ENCODE results near the gene SLC2A10.

The SLC2A10 gene

DNA sequence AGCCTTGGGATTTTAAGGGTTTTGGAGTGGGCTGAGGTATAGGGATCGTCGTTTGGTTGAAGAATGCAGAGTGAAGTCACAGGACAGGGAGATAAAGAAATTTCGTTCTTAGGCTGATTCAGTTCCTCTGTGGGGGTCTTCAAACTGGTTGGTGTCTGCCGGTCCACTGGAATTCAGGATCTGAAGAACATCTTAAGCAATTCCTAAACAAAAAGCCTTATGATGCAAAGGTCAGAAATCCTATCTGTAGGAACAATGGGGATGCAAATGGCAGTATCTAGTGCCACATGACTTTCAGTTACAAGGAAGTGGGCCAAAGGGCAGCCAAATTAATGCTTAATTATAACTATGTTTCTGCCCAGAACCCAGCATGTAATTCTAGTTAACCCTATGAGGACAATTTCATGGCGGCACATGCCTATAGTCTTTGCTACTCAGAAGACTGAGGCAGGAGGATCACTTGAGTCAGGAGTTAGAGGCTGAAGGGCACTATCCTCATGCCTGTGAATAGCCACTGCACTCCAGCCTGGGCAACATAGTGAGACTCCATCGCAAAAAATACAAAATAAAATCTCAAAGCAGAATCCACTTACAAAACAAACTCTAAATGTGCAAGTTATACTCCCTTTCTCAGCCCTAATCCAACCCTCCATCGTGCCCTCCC, 4.6 kb upstream of the SLC2A10 start:
- DNase-seq, result no peak

DNA sequence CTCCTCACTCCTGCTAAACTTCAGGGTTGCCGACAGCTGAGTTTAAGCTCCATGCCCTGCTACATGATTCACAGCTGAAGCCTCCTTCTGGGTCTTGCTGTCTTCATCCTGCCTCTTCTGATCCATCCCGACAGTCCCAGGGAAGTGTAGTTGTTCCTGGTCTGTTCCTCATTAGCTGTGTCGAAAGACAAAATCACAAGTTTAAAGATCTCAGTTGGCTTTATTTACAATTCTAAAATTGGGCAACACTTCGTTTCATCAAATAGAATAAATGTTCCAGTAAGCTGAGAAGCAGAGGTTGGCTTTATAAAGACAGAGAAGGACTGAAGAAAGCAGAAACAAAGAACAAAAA, 4.1 kb upstream of the SLC2A10 start:
- no peak for DNase-seq

DNA sequence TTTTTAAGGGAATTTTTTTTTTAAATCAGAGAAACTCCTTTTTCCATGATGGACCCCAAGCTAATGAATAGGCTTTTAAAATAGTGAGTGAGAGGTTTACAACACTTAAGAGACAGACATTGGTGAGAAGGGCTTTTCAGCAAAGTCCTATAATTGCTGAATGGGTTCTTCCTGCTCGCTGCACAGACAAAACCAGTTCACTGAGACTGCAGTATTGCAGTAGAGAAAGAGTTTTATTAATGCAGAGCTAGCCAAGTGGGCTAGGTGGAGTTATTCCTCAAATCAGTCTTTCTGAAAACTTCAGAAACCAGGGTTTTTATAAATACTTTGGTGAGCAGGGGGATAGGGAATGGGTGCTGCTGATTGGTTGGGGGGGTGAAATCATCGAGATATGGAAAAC, 3.2 kb upstream of the SLC2A10 start:
- DNase-seq, result no peak

DNA sequence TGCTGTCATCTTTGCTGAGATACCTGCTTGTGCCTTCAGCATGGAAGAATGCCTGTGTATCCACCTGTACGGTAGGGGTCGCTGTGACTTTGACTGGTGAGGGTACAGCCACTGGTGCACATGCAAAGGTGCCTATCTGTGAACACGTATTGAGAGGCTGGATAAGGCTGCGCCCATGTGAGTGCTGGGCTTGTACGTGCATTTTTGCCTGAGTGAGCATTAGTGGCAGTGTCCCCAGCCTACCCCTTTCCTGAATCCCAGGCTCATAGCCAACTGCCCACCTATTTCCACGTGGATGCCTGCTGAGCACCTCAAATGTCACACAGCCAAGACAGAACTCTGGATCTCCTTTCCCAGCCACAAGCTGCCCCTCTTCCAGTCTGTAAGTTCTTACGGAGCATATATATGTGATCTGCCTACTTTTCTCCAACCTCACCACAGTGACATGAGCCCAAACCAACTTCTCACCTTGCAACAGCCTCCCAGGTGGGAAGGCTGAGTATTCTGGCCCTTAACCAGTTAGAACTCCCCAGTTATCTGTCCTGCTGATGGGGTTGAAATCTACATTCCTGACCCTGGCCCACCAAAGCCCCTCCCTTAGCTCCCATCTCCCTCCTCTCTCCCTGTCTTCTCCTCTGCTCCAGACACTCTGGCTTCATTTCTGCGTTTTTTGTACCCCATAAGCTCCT, 1.1 kb upstream of the SLC2A10 start:
- no peak for DNase-seq

DNA sequence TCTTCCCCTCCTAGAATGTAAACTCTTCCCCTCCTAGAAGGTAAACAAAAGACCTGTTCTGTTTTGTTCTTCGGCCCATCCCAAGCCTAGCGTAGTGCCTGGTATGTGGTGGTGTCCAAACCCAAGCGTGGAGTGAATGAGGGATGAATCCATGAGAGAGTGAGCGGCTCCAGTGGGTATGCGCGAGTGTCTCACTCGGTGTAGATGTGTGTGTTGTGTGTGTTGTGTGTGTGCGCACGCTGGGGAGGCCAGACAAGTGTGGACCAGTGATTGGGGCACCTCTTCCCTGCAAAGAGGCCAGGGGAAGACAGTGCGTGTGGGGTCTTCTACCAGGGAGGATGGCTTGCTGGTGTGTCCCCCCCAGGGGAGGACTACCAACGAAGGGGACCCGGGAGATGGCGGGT, 392 bp upstream of the SLC2A10 start:
- DNase-seq, result no peak

DNA sequence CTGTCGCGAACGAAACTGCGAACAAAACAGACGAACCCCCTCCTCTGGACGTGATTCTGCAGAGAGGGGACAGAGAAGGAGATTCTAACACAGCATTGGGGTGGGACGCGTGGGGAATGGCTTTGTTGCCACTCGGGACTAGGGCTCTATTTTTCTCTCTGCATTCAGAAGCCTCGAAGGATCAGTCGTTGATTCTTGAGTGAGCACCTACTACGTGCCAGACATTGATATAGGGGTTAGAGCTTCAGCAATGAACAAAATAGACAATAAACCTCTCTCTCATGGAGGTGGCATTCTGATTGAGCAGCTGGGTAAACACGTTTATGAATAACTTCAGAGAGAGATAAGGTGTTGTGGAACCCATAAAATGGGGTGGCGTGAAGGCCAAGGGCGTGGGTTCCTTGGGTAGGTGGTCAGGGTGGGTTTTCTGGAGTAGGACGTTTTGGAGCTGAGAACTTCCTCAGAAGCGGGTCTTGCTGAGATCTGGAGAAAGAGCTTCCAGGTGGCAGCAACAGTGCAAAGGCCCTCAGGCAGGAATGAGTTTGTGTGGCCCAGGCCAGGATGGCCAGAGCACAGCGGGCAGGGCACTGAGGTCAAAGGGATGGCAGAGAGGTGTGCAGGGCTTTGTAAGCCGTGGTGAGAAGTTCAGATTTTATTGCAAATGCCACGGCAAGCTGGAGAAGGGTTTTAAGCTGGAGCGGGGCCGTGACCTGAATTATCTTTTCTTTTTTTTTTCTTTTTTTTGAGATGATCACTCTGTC, 884 bp downstream of the SLC2A10 start:
- no peak for DNase-seq

DNA sequence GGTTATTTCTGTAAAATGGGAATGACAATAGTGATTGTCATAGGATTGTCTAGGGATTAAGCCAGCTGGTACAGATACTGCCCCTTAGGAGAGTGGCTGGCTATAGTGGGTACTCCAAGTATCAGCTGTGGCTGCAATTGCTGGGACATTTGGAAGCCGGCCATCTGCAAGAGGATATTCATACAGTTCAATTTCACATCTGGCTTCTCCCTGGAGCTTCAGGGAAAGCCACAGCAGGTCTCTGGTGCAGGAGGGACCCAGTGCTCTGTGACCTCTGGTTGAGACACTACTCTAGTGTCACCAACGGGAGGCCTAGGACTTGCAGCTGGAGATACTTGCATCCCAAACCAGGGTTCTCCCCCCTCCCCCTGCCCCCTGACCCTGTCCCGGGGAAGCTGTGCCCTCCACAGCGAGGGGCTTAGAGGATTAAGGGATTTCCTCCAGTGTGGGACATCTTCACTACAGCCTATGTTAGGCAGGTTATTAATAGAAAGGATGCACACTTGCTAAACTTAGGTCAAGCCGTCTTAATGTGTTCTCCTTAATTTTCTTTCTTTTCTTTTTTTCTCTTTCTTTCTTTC, 2.7 kb downstream of the SLC2A10 start:
- DNase-seq, result no peak

DNA sequence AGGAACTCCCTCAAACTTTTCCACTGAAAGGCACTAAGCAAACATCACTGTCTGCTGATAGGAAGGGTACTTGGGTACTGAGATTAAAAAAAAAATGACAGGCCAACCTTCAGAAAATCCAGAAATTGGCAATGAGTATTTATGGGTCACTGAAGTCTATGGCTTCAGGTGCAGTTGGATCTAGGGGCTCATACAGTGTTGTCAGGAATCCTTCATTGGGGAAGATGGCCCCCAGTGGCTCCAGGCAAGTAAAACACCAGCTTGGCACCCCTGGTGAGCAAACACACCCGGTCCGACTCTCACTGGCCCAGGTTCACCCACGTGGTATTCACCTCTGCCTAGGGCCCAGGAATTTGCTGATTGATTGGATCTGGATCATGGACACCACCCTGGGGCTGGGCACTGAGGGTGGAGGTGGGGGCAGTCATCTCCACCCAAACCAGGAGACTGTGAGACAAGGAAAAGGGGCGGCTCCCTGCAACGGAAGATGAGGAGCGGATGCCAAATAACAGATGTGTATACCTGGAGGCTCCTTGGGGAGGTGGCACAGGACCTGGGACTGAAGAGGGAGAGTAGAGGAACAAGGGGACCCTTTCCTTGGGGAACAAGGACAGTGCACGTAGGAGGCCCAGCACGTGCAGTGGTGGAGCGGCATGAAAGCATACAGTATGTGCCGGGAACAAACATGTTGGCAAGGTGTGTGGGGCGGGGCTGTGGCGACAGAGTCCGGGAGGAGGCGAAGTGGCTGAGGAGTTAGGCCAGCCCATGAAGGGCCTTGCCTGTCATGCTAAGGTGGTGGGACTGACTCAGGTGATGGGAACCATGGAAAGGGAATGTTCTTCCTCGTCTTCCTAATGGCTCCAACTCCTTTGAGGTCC, 4.7 kb downstream of the SLC2A10 start:
- no peak for DNase-seq

DNA sequence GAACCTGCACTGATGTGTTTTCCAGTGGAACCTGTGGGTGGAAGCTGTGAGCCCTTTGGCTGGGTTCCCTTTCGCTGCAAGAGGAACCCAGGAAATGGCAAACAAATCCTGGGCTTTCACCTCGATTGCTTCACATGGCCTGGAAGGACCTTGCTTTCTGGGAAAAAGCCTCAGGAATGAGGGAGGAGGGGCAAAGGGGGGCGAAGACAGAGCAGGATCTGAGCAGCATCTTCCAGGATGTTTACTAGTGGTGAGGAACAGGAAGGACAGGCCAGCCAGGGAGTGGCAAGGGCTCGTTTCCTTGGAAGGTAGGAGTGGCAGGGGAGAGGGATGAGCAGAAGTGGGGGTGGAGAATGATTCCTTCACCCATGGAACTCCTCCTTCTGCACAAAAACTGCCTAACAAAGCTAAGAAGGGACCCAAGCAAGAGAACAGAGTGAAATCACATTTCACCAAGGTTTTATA, 5.9 kb downstream of the SLC2A10 start:
- no peak for DNase-seq

DNA sequence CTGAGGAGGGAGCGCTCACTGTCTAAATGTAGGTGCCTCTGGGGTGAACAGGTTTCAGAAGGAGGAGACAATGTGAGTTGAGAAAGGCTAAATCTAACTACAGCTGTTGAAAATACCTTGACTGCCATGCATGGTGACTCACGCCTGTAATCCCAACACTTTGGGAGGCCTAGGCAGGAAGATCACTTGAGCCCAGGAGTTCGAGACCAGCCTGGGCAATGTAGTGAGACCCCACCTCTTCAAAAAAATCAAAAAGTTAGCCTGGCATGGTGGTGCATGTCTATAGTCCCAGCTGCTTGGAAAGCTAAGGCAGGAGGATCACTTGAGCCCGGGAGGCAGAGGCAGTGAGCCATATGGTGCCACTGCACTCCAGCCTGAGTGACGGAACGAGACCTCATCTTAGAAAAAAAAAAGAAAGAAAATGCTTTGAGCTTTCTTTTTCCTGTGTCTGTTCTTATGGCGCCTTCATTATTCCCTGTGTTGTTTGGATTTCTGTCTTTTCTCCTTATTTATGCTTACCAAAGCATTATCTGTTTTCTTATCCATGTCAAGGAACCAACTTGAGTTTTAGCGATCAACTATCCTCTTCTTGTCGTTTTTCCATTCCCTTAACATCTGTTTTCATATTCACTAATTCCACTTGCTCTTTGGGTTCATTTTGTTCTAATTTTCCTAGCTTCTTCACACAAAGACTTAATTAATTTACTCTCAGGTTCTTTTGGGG, 8.5 kb downstream of the SLC2A10 start:
- no peak for DNase-seq

DNA sequence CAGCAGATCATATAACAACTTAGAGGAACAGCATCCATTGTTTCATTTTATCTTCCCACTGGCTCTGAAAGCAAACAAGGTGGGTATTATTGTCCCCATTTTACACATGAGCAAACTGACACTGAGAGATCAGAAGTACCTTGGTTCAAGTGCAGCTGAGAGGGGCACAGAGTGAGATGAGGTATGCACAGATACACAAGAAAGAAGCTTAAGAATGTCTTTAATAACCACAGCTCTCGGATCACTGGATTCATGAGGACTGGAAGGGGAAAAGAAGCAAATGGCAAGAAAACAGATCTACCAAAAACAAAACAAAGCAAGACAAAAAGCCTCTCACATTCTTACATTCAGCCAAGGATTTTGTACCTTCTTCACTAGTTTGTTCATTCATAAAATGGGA, 10.6 kb downstream of the SLC2A10 start:
- DNase-seq, result no peak

DNA sequence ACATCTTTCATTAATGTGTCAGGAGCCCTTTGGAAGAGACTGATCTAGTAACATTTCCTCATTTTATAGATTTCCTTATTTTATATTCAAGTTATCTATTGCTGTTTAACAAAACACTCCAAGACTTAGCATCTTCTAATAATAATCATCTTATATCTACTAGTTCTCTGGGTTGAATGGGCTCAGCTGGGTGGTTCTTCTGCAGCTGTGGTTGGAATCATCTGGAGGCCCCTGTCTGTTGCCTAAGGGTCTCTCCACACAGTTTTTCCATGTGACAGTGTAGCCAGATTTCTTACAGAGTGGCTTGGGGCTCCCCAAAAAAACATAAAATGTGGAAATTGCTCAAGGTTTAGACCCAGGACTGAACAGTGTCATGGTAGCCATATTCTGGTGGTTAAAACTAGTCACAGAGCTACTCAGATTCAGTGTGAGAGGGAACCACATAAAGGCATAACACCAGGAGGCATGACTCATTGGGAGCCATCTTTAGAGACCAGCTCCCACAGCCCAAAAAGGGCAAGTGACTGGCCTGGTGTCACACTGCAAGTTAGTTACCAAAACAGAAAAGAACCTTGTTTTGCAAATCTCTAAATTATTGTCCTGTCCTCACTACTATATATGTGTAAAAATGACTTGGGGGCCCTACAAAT, 11.5 kb downstream of the SLC2A10 start:
- no peak for DNase-seq

DNA sequence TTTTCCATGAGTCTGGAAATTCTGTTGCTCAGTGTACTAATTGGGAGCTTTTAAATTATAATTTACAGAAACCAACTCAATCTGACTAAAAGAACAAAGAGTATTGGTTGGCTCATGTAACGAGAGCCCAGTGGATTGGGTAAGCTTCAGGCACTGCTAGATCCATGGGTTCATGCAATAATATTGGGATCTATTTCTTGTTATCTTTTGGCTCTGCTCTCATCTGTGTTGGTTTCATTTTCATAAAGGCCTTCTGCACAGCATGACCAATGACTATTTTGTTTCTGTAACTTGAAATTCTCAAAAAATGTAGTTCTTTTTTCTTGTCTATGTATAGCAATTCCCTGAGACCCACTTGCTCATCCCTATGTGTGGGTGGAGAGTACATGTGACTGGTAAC, 12.0 kb downstream of the SLC2A10 start:
- DNase-seq, result no peak

DNA sequence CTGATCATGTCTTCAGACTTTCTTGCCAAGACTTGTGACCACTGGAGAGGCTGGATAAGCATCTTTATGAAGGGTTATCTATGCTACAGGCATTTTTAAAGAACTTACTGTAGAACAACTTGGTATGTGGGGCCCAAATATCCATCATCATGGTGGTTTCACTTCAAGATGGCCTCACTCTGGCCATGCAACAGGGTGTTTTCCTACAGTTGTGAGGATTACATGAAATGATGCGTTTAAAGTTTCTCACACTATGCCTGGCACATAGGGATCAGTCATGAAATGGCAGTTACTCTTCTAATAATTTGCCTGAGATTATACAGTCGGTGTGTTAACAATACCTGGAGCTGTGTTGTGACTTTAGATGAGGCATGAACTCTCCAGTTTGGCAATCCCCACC, 13.0 kb downstream of the SLC2A10 start:
- no peak for DNase-seq

DNA sequence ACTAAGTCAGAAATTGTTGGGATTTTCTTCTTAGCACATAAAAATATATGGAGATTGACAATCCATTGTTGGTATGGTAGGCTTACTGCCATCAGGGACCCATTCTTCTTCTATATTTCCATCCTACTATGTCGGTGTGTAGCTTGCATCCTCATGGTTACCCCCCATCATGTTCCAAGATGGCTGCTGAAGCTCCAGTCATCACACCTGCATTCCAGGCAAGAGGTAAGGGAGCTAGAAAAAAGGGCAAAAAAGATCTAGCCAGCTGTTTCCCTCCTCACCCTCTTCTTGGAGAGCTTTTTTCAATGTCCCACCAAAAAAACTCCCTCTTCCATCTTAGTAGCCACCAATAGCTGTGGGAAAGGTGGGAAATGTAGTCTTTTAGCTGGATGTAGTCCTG, 13.6 kb downstream of the SLC2A10 start:
- DNase-seq, result no peak

DNA sequence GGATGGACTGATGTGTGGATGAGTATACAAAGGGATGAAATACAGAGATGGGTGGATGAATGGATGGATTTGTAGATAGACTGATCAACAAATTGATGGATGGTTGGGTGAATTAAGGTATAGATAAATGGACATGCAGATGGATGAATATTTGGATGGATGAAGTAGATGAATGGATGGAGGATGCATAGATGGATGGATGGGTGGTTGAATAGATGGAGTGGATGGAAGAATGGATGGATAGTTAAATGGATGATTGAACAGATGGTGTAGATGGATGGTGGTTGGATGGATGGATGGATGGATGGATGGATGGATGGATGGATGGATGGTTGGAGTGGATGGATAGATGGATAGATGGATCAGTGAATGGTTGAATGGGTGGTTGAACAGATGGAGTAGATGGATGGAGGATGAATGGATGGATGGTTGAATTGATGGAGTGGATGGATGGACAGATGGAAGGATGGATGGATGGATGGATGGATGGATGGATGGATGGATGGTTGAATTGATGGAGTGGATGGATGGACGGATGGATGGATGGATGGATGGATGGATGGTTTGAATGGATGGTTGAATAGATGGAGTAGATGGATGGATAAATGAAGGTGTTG, 15.0 kb downstream of the SLC2A10 start:
- no peak for DNase-seq

DNA sequence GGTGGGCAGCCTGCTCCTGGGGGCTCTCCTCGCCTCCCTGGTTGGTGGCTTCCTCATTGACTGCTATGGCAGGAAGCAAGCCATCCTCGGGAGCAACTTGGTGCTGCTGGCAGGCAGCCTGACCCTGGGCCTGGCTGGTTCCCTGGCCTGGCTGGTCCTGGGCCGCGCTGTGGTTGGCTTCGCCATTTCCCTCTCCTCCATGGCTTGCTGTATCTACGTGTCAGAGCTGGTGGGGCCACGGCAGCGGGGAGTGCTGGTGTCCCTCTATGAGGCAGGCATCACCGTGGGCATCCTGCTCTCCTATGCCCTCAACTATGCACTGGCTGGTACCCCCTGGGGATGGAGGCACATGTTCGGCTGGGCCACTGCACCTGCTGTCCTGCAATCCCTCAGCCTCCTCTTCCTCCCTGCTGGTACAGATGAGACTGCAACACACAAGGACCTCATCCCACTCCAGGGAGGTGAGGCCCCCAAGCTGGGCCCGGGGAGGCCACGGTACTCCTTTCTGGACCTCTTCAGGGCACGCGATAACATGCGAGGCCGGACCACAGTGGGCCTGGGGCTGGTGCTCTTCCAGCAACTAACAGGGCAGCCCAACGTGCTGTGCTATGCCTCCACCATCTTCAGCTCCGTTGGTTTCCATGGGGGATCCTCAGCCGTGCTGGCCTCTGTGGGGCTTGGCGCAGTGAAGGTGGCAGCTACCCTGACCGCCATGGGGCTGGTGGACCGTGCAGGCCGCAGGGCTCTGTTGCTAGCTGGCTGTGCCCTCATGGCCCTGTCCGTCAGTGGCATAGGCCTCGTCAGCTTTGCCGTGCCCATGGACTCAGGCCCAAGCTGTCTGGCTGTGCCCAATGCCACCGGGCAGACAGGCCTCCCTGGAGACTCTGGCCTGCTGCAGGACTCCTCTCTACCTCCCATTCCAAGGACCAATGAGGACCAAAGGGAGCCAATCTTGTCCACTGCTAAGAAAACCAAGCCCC, 16.0 kb downstream of the SLC2A10 start:
- no peak for DNase-seq

DNA sequence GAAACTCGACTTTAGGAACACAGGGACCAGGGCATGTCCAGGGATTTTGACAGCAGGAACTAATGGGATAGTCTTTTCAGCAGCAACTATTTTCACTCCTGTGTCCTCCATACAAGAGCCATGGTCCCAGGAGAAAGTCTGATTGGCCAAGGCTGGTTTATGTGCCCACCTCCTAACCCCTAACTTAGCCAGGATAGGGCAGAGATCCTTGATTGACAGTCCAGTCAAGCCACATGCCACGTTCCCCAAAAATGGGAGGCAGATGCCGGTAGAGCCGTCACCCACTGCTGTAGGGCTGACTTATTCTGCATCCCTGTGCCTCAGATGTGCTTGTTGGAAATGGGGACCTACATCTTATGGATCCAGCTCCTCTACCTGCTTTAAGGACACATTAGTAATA, 22.3 kb downstream of the SLC2A10 start:
- no peak for DNase-seq

DNA sequence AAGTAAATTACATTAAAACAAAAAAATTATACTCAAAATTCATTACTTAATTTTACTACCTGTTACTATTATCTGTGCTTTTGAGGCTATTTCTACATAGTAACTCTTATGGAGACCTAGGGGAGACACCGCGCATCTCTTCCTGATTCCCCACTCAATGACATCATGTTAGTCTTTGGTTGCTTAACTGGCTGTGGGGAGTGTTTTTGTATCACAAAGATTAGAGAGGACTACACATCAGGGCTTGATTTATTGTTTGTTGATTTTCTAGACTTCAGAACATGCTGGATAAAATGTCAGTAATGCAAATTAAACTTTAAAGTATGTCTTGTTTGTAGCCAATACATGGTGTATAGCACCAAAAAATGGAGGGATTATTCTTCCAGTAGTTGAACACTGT, 26.0 kb downstream of the SLC2A10 start:
- no peak for DNase-seq
